Measurements from ENCODE around the gene DPF3.

- no peak for TF ChIP-seq CTCF (IDR thresholded peaks at IDR 0.05)
- no peak for TF ChIP-seq POLR2A (IDR thresholded peaks at IDR 0.05)
- TF ChIP-seq POLR2AphosphoS5 (IDR thresholded peaks at IDR 0.05) = no peak
Measured at GRCh38 chr14:72756967-72757366, 136.9 kb downstream of the DPF3 start.

All from prostate gland (tissue), 2 donors.